Embryonic facial prominence (tissue), 1 donor: Measurements from ENCODE around the gene NEURL1.
"Not testable (repeated sequence)": the region's sequence is repeated elsewhere in the genome, so short reads cannot be mapped to it uniquely, and the experiment has no call there.

Experiments
- DNase-seq: peaks from one replicate; pipeline ENCODE4 v3.0.0-alpha.2; 2016; ENCODE audit errors: extremely low spot score

NEURL1 gene

GRCh38 chr10:103514244-103514643 is 20.7 kb downstream of the NEURL1 start:
- no peak for DNase-seq

- no peak for DNase-seq
Measured at GRCh38 chr10:103517234-103518085, 24.0 kb downstream of the NEURL1 start.

GRCh38 chr10:103519798-103520197 is 26.3 kb downstream of the NEURL1 start:
- DNase-seq = no peak

- not testable (repeated sequence) for DNase-seq
Measured at GRCh38 chr10:103522006-103522405, 28.5 kb downstream of the NEURL1 start.

GRCh38 chr10:103523683-103524082 is 30.2 kb downstream of the NEURL1 start:
- no peak for DNase-seq

GRCh38 chr10:103525901-103526300 is 32.4 kb downstream of the NEURL1 start:
- DNase-seq = no peak

- not testable (repeated sequence) for DNase-seq
Measured at GRCh38 chr10:103527476-103527875, 34.0 kb downstream of the NEURL1 start.

GRCh38 chr10:103528549-103528948 is 35.0 kb downstream of the NEURL1 start:
- no peak for DNase-seq

GRCh38 chr10:103529539-103529938 is 36.0 kb downstream of the NEURL1 start:
- DNase-seq = no peak

- no peak for DNase-seq
Measured at GRCh38 chr10:103533827-103534226, 40.3 kb downstream of the NEURL1 start.

GRCh38 chr10:103534621-103535498 is 41.4 kb downstream of the NEURL1 start:
- no peak for DNase-seq

GRCh38 chr10:103535595-103535994 is 42.1 kb downstream of the NEURL1 start:
- no peak for DNase-seq

GRCh38 chr10:103539751-103540150 is 46.2 kb downstream of the NEURL1 start:
- DNase-seq = no peak

- DNase-seq = no peak
Measured at GRCh38 chr10:103540722-103541121, 47.2 kb downstream of the NEURL1 start.

GRCh38 chr10:103541616-103542015 is 48.1 kb downstream of the NEURL1 start:
- no peak for DNase-seq

GRCh38 chr10:103542764-103543616 is 49.5 kb downstream of the NEURL1 start:
- DNase-seq = no peak

GRCh38 chr10:103543617-103544525 is 50.4 kb downstream of the NEURL1 start:
- DNase-seq = no peak

- DNase-seq = no peak
Measured at GRCh38 chr10:103544657-103545310, 51.3 kb downstream of the NEURL1 start.

- no peak for DNase-seq
Measured at GRCh38 chr10:103545366-103545765, 51.9 kb downstream of the NEURL1 start.

- DNase-seq = no peak
Measured at GRCh38 chr10:103545771-103546281, 52.3 kb downstream of the NEURL1 start.
